GM12891 (cell line): ENCODE results near the gene NEUROG2. TPM values are rescaled to one million over a fixed set of nuclear protein-coding genes. Genes with fewer than 3 reads are reported as not detected.
"Not testable (repeated sequence)": the region's sequence is repeated elsewhere in the genome, so short reads cannot be mapped to it uniquely, and the experiment has no call there.

ENCODE experiments used
- DNase-seq: peaks from one replicate; pipeline ENCODE4 v3.0.0; 2011; ENCODE audit warnings: low spot score; ENCODE audit not compliant: insufficient read length
- FAIRE-seq: peaks from 2 replicates; lab custom pipeline; 2011; peaks lifted over from hg19 to GRCh38; lab: Jason Lieb, UNC
- PAX5 ChIP-seq: IDR thresholded peaks from 2 replicates; pipeline ENCODE4 v1.6.1; 2011; ENCODE audit warnings: low read length, moderate library complexity, mild to moderate bottlenecking; ENCODE audit not compliant: insufficient read depth, severe bottlenecking
- POLR2A ChIP-seq: IDR thresholded peaks from 2 replicates; pipeline ENCODE4 v1.6.1; 2011; ENCODE audit warnings: low read depth, low read length, control low read depth
- POLR2AphosphoS5 ChIP-seq: IDR thresholded peaks from 2 replicates; pipeline ENCODE4 v1.6.1; 2011; ENCODE audit warnings: low read depth, low read length, control low read depth
- POU2F2 ChIP-seq: IDR thresholded peaks from 2 replicates; pipeline ENCODE4 v1.6.1; 2011; ENCODE audit warnings: low read depth, mild to moderate bottlenecking, control low read depth, low read length, moderate library complexity
- SPI1 ChIP-seq: IDR thresholded peaks from 2 replicates; pipeline ENCODE4 v1.6.1; 2011; ENCODE audit warnings: low read depth, low read length, control low read depth
- TAF1 ChIP-seq: IDR thresholded peaks from 2 replicates; pipeline ENCODE4 v1.6.1; 2011; ENCODE audit warnings: low read depth, low read length, control low read depth
- polyA plus RNA-seq: library from polyadenylated mRNA; unstranded; fragments of >200 nt; gene quantifications from one replicate; pipeline ENCODE4 v1.2.1, GENCODE V29; 2012; ENCODE audit warnings: low read depth, missing spikeins, inconsistent platforms; ENCODE audit not compliant: missing spikeins

NEUROG2 gene
- 1.7 TPM for polyA plus RNA-seq

DNA sequence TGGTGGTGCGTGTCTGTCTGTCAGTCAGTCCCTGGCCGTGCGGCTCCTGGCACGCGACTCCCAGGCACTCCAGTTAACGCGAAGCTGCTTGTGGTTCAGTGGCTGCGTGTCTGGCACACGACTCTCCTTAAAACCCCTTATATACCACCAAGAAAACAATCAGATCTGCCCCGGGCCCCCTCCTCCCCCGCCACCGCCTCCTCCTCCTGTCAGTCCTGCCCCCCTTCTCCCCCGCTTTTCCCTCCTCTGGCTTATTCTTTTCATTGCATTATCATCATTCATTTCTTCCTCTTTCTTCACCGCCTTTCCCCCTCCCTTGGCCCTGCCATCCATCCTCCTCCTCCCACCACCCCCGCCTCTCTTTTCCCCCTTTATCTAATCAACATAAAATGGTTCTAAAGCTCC lies at the start of gene NEUROG2:
TSS of gene NEUROG2 (minus strand) at position 115 of the 405 bp plus-strand sequence. CDS start 705 bp downstream, outside the sequence.
- peak; percentile 57 for FAIRE-seq
- TF ChIP-seq SPI1 (no peak), POLR2AphosphoS5 (no peak), TAF1 (no peak), POLR2A (no peak), PAX5 (no peak), POU2F2 (no peak)
- no peak for DNase-seq

GRCh38 chr4:112564706-112565270 lies 48.8 kb upstream of the NEUROG2 start:
- TF ChIP-seq TAF1: no peak
- TF ChIP-seq PAX5: no peak
- no peak for TF ChIP-seq POU2F2
- TF ChIP-seq SPI1: no peak
- no peak for TF ChIP-seq POLR2AphosphoS5
- TF ChIP-seq POLR2A: no peak
- no peak for DNase-seq
- no peak for FAIRE-seq

- DNase-seq: no peak
- TF ChIP-seq SPI1: no peak
- TF ChIP-seq POLR2A: no peak
- no peak for TF ChIP-seq PAX5
- no peak for TF ChIP-seq POLR2AphosphoS5
- no peak for TF ChIP-seq POU2F2
- FAIRE-seq: peak; percentile 13
These were observed 47.6 kb upstream of the NEUROG2 start for GRCh38 chr4:112563431-112564200.

GRCh38 chr4:112562254-112562879 lies 46.4 kb upstream of the NEUROG2 start:
- TF ChIP-seq POU2F2: no peak
- TF ChIP-seq POLR2AphosphoS5: no peak
- TF ChIP-seq PAX5: no peak
- no peak for TF ChIP-seq POLR2A
- TF ChIP-seq TAF1: no peak
- no peak for TF ChIP-seq SPI1
- DNase-seq: no peak
- FAIRE-seq: no peak

- DNase-seq: no peak
These were observed 44.1 kb upstream of the NEUROG2 start for GRCh38 chr4:112560084-112560483.

GRCh38 chr4:112559053-112559452 lies 43.1 kb upstream of the NEUROG2 start:
- FAIRE-seq (no peak), DNase-seq (no peak)
- no peak for TF ChIP-seq PAX5
- TF ChIP-seq POLR2A: no peak
- TF ChIP-seq SPI1: no peak

More at GRCh38 chr4:112560084-112560483, 44.1 kb upstream of the NEUROG2 start:
- TF ChIP-seq POU2F2 (no peak), SPI1 (peak; percentile 80), POLR2AphosphoS5 (no peak)
- peak; percentile 33 for FAIRE-seq

DNA sequence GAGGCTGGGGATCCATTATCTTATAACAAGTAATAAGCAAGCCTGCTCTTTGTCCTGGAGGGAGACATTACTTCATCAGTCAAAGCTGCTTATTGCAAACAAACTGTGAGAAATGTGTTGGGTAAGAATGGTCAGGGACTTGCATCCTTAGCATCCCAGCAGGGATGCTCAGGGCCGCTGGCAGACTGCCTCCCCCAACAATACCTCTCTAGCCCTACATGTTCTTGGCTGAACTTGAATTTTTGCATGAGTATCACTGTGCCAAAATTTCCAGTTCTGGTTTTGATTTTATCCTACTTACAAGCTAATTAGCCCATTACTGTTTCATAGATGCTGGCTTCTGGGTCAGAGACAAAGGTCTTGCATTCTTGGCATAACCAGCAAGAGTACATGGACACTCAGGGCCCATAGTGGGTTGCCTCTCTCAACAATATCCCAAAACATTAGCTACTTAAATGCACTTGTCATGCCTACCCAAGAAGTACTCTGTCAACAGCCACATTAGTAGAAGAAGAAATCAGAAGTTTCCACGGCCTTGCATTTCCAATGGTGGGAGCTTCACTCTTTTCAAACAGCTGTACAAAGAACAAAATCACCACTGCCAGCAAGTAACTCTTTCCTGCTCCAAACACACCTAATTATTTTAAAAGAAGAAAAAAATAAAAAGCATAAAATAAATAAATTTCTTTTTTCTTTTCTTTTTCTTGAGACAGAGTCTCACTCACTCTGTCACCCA lies 41.9 kb upstream of the NEUROG2 start:
- FAIRE-seq: no peak
- TF ChIP-seq TAF1 (no peak), SPI1 (no peak), POLR2AphosphoS5 (no peak), PAX5 (no peak), POLR2A (no peak), POU2F2 (no peak)
- no peak for DNase-seq

DNA sequence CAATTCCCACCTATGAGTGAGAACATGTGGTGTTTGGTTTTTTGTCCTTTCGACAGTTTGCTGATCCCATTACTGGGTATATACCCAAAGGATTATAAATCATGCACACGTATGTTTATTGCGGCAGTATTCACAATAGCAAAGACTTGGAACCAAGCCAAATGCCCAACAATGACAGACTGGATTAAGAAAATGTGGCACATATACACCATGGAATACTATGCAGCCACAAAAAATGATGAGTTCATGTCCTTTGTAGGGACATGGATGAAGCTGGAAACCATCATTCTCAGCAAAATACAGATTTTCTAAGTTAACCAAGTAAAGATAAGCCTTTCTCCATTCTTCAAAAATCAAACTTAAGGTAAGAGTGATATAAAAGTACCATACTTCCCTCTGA lies 38.3 kb upstream of the NEUROG2 start:
- not testable (repeated sequence) for FAIRE-seq, DNase-seq

DNA sequence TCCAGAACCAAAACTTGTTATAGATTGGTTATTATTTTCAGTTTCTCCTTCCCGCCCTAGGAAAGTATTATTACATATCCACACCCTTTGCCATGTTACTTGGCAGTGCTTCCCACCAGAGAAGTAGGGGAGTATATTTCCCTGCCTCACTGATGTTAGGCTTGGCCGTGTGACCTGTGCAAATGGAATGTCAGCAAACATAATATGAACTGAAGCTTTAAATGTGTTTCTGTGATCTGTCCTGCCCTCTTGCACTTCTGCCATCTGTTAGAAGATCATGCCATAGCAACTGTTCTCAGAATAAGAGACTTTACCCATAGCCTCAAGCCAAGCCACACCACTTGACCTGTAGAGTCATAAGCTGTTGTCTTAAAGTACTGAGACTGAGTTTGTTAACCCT lies 36.7 kb upstream of the NEUROG2 start:
- peak; percentile 51 for FAIRE-seq
- TF ChIP-seq POLR2A (no peak), TAF1 (no peak), POLR2AphosphoS5 (no peak), SPI1 (no peak), POU2F2 (no peak), PAX5 (no peak)
- DNase-seq: no peak

- TF ChIP-seq TAF1: no peak
- no peak for FAIRE-seq
- no peak for DNase-seq
These were observed 34.7 kb upstream of the NEUROG2 start for GRCh38 chr4:112550728-112551127.
